Activated B cell treated with CpG ODN at 0.5 μM for 24 hours (primary cell): ENCODE results near the gene OR4K14. TPM values are rescaled to one million over a fixed set of nuclear protein-coding genes. Genes with fewer than 3 reads are reported as not detected.

Experiments used
- ATAC-seq: fragments of 200-7000 bp; cut with Tn5 transposase; one replicate; pipeline ENCODE4 v1.10.0; 2021; ENCODE audit warnings: low read depth, mild to moderate bottlenecking, moderate library complexity
- CTCF ChIA-PET: fragments of 350-600 bp; sonication (Branson Sonifier 250); formaldehyde crosslinking; loops from one replicate; lab custom pipeline; 2021; ENCODE audit warnings: antibody characterized with exemption; lab: Charles Lee
- POLR2A ChIA-PET: fragments of 350-600 bp; sonication (Branson Sonifier 250); formaldehyde crosslinking; loops from one replicate; lab custom pipeline; 2021; ENCODE audit warnings: antibody characterized with exemption; lab: Charles Lee
- DNase-seq: peaks from one replicate; pipeline ENCODE4 v3.0.0; 2022
- H3K27ac Mint-ChIP-seq: one replicate; pipeline ENCODE4 v1.8.0; 2020; ENCODE audit warnings: mixed read lengths
- H3K27me3 Mint-ChIP-seq: one replicate; pipeline ENCODE4 v1.8.0; 2021; ENCODE audit warnings: mixed read lengths
- H3K36me3 Mint-ChIP-seq: one replicate; pipeline ENCODE4 v1.8.0; 2021; ENCODE audit warnings: low read depth, mixed read lengths
- H3K4me1 Mint-ChIP-seq: one replicate; pipeline ENCODE4 v1.8.0; 2021; ENCODE audit warnings: mixed read lengths
- H3K4me3 Mint-ChIP-seq: one replicate; pipeline ENCODE4 v1.8.0; 2020; ENCODE audit warnings: mild to moderate bottlenecking, mixed read lengths
- H3K9me3 Mint-ChIP-seq: one replicate; pipeline ENCODE4 v1.8.0; 2020; ENCODE audit warnings: mixed read lengths
- intact Hi-C: fragments of 100-400 bp; cut with micrococcal nuclease; formaldehyde crosslinking; loops from one replicate; pipeline ENCODE4 v1.15.1; 2024
- total RNA-seq: library from RNA; stranded (reverse); gene quantifications from 2 replicates; pipeline ENCODE4 v1.2.3, GENCODE V29; 2022
- TF ChIP-seq, protein P1 (sequence below): fragments of 200-600 bp; IDR thresholded peaks from one replicate; pipeline ENCODE4 v1.8.0; 2022; ENCODE audit warnings: antibody characterized with exemption, mild to moderate bottlenecking

Gene OR4K14, protein sequence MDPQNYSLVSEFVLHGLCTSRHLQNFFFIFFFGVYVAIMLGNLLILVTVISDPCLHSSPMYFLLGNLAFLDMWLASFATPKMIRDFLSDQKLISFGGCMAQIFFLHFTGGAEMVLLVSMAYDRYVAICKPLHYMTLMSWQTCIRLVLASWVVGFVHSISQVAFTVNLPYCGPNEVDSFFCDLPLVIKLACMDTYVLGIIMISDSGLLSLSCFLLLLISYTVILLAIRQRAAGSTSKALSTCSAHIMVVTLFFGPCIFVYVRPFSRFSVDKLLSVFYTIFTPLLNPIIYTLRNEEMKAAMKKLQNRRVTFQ
- total RNA-seq = not detected in 2 replicates

DNA sequence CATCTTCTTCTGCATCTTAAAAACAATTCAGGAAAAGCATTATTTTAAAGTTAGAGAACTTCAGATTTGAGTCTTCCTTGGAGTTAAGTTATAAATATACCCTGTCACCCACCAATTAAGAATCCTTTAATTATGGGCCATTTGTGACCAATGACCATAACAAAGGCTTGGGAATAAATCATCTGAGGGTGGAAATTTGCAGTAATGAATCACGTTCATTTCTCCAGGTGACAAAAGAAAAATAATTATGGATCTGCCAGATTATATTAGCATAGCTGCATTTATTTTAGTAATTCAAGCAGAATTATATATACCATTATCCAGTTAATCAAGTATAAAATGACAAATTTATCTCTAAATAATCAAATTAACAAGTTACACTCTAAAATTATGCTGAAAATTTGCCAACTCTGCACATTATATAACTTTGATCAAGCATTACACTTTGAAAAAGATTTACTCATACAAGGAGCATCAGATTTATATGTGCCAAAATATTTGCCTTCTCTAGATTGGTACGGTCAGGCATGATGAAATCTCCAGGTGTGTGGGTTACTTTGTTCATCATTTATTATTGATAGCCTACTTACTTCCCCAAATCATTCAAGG lies at the start of gene OR4K14:
OR4K14 (minus strand) TSS at position 51 of the 609 bp plus-strand sequence. CDS start 4,114 bp downstream, outside the sequence.
- ChIA-PET CTCF (no interaction called here), POLR2A (no interaction called here)
- H3K9me3 Mint-ChIP-seq = peaks cover 3% of the 10 kb centered on the region
- H3K4me1 Mint-ChIP-seq = no peaks in the 10 kb centered on the region
- DNase-seq (no peak), ATAC-seq (no peak)
- no peaks in the 10 kb centered on the region for H3K27me3 Mint-ChIP-seq
- TF ChIP-seq, protein P1, sequence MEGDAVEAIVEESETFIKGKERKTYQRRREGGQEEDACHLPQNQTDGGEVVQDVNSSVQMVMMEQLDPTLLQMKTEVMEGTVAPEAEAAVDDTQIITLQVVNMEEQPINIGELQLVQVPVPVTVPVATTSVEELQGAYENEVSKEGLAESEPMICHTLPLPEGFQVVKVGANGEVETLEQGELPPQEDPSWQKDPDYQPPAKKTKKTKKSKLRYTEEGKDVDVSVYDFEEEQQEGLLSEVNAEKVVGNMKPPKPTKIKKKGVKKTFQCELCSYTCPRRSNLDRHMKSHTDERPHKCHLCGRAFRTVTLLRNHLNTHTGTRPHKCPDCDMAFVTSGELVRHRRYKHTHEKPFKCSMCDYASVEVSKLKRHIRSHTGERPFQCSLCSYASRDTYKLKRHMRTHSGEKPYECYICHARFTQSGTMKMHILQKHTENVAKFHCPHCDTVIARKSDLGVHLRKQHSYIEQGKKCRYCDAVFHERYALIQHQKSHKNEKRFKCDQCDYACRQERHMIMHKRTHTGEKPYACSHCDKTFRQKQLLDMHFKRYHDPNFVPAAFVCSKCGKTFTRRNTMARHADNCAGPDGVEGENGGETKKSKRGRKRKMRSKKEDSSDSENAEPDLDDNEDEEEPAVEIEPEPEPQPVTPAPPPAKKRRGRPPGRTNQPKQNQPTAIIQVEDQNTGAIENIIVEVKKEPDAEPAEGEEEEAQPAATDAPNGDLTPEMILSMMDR = no peak
- no peak within 1 kb of the TSS for H3K4me3 Mint-ChIP-seq
- no peak within 1 kb of the TSS for H3K27ac Mint-ChIP-seq
- no peaks in the 10 kb centered on the region for H3K36me3 Mint-ChIP-seq
- intact Hi-C loops = no loop called here

DNA sequence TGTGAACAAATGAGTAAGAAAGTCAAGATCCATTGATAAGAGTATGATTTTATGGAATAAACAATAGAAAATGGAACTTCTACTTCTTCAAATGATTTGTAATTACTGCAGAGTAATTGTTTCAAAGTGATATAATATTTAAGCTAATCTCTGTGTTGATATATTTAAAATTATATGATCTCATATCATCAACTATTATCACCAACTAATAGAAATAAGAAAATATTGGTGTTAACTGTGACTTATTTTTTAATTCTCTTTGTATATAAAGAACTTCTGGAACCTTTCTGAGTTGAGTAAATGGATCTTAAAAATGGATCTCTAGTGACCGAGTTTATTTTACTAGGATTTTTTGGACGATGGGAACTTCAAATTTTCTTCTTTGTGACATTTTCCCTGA lies 40.6 kb upstream of the OR4K14 start, which contains the start of gene OR4L1:
OR4L1 (plus strand) TSS at position 301 of the 400 bp plus-strand sequence; CDS start at position 301, 0 bp downstream.
- Mint-ChIP-seq H3K4me1 (no peaks in the 10 kb centered on the region), H3K27ac (no peak within 1 kb of the TSS), H3K27me3 (peaks cover 2% of the 10 kb centered on the region), H3K4me3 (no peak within 1 kb of the TSS), H3K9me3 (peaks cover 4% of the 10 kb centered on the region), H3K36me3 (no peaks in the 10 kb centered on the region)
- TF ChIP-seq, protein P1 = no peak
- CTCF ChIA-PET = no interaction called here
- no peak for ATAC-seq
- POLR2A ChIA-PET = no interaction called here
- DNase-seq = no peak
- intact Hi-C loops = no loop called here

GRCh38 chr14:20048202-20048601 lies 29.1 kb upstream of the OR4K14 start:
- intact Hi-C loops = no loop called here
- H3K27me3 Mint-ChIP-seq = no peaks in the 10 kb centered on the region
- ATAC-seq = no peak
- TF ChIP-seq, protein P1 = no peak
- ChIA-PET POLR2A (no interaction called here), CTCF (no interaction called here)
- H3K36me3 Mint-ChIP-seq = no peaks in the 10 kb centered on the region
- H3K9me3 Mint-ChIP-seq = no peaks in the 10 kb centered on the region
- no peak overlapping the region for H3K4me3 Mint-ChIP-seq
- DNase-seq = no peak
- H3K27ac Mint-ChIP-seq = no peak overlapping the region
- H3K4me1 Mint-ChIP-seq = no peaks in the 10 kb centered on the region

GRCh38 chr14:20044243-20044642 lies 25.1 kb upstream of the OR4K14 start:
- H3K4me3 Mint-ChIP-seq = no peak overlapping the region

DNA sequence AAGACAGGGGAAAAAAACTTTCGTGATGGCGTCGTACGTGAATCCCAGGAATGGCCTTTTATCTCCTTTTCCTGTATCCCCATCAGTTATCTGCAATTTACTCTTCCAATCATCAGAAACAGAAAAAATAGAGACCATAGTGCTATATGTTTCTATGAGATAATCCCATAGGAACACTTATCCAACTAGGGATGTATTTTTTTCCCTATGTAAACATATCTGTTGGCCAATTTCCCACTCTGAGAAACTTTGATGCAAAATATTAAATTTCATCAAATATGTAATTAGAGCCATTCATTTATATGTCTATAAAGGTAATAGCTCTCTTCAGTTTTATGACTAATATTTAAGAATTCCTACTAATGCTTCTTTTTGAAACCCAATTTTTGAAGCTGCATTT lies 16.8 kb upstream of the OR4K14 start, which contains the start of gene OR4K13:
OR4K13 (minus strand) TSS at position 101 of the 400 bp plus-strand sequence. CDS start 1,280 bp downstream, outside the sequence.
- DNase-seq (no peak), ATAC-seq (no peak)
- intact Hi-C loops = no loop called here
- ChIA-PET POLR2A (no interaction called here), CTCF (no interaction called here)
- no peaks in the 10 kb centered on the region for H3K9me3 Mint-ChIP-seq
- no peaks in the 10 kb centered on the region for H3K36me3 Mint-ChIP-seq
- H3K27ac Mint-ChIP-seq = no peak within 1 kb of the TSS
- H3K4me1 Mint-ChIP-seq = no peaks in the 10 kb centered on the region
- TF ChIP-seq, protein P1 = no peak
- H3K27me3 Mint-ChIP-seq = no peaks in the 10 kb centered on the region
- no peak within 1 kb of the TSS for H3K4me3 Mint-ChIP-seq

More at GRCh38 chr14:20044243-20044642, 25.1 kb upstream of the OR4K14 start:
- ChIA-PET CTCF (no interaction called here), POLR2A (no interaction called here)
- Mint-ChIP-seq H3K36me3 (no peaks in the 10 kb centered on the region), H3K27me3 (no peaks in the 10 kb centered on the region), H3K9me3 (no peaks in the 10 kb centered on the region), H3K27ac (no peak overlapping the region), H3K4me1 (no peaks in the 10 kb centered on the region)
- TF ChIP-seq, protein P1 = no peak
- DNase-seq (no peak), ATAC-seq (no peak)
- intact Hi-C loops = no loop called here
